ENCODE data around the gene NEGR1. TPM values are rescaled to one million over a fixed set of nuclear protein-coding genes. Genes with fewer than 3 reads are reported as not detected.

NEGR1 gene
- not detected in 5 replicates for total RNA-seq (2022; extraction: Qiagen RNA extraction)

DNA sequence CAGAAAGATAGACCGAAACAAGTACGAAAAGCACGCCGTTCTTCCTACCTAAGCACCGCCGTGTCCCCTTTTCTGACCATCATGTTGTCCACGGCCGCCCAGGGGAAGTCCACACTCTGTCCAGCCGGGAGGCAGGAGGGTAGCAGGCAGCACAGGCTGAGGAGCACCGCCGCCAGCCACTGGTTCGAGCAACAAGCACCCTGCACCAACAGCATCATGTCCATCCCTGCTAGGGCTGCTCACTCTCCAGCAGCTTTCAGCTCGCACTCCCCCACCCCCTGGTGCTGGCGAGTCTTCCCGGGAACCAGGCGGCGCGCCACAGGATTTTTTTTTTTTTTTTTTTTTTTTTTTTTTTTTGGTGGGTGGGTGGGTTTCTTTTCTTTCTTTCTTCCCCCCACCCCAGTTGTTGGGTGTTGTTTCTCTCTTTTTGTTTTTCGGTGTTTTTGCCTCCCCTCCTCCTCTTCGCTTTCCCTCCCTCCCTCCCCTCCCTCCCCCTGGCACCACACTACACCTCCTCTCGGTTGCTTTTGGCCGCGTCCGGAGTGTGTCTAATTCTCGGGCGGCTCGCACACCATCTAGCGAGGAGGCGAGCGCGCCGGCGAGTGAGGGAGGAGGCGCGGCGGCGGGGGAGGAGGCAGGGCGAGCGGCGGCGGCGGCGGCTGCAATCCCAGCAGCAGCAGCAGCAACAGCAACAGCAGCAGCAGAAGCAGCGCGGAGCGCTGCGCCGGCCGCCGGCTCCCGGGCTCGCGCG lies at the start of gene NEGR1:
Gene NEGR1, minus strand, starts transcription at position 269 of the 751 bp plus-strand sequence.

